ENCODE data around the gene TNFRSF13B. TPM values are rescaled to one million over a fixed set of nuclear protein-coding genes. Genes with fewer than 3 reads are reported as not detected.
"Not testable (repeated sequence)": the region's sequence is repeated elsewhere in the genome, so short reads cannot be mapped to it uniquely, and the experiment has no call there.

Gene TNFRSF13B
- total RNA-seq, 1 donor from 2014 or later, result 0.83 TPM

GRCh38 chr17:16987066-16987829 lies 15.3 kb upstream of the TNFRSF13B start:
- no peak for DNase-seq (ENCODE audit: low spot score)

GRCh38 chr17:16986391-16986790 lies 14.5 kb upstream of the TNFRSF13B start:
- DNase-seq (ENCODE audit: low spot score), result no peak

- DNase-seq (ENCODE audit: low spot score), result no peak
Observed at GRCh38 chr17:16981928-16982327, 10.0 kb upstream of the TNFRSF13B start.

- DNase-seq (ENCODE audit: low spot score), result no peak
Observed at GRCh38 chr17:16980813-16981731, 9.2 kb upstream of the TNFRSF13B start.

GRCh38 chr17:16980061-16980460 lies 8.1 kb upstream of the TNFRSF13B start:
- no peak for DNase-seq (ENCODE audit: low spot score)

GRCh38 chr17:16979237-16979823 lies 7.4 kb upstream of the TNFRSF13B start:
- not testable (repeated sequence) for DNase-seq (ENCODE audit: low spot score)

- DNase-seq (ENCODE audit: low spot score), result no peak
Observed at GRCh38 chr17:16977932-16978331, 6.0 kb upstream of the TNFRSF13B start.

- no peak for DNase-seq (ENCODE audit: low spot score)
Observed at GRCh38 chr17:16976725-16977550, 5.0 kb upstream of the TNFRSF13B start.

GRCh38 chr17:16975744-16976625 lies 4.1 kb upstream of the TNFRSF13B start:
- no peak for DNase-seq (ENCODE audit: low spot score)

- DNase-seq (ENCODE audit: low spot score), result no peak
Observed at GRCh38 chr17:16975277-16975651, 3.3 kb upstream of the TNFRSF13B start.

GRCh38 chr17:16974569-16975276 lies 2.8 kb upstream of the TNFRSF13B start:
- no peak for DNase-seq (ENCODE audit: low spot score)

GRCh38 chr17:16973760-16974540 lies 2.0 kb upstream of the TNFRSF13B start:
- DNase-seq (ENCODE audit: low spot score), result no peak

GRCh38 chr17:16973043-16973442 lies 1.1 kb upstream of the TNFRSF13B start:
- not testable (repeated sequence) for DNase-seq (ENCODE audit: low spot score)

- no peak for DNase-seq (ENCODE audit: low spot score)
Observed at GRCh38 chr17:16972346-16972745, 428 bp upstream of the TNFRSF13B start.

- DNase-seq (ENCODE audit: low spot score), result no peak
Observed at GRCh38 chr17:16969931-16970906, 1.7 kb downstream of the TNFRSF13B start.

- DNase-seq (ENCODE audit: low spot score), result no peak
Observed at GRCh38 chr17:16968786-16969185, 3.1 kb downstream of the TNFRSF13B start.

- peak; percentile 32 for DNase-seq (ENCODE audit: low spot score)
Observed at GRCh38 chr17:16962804-16963203, 9.1 kb downstream of the TNFRSF13B start.

- no peak for DNase-seq (ENCODE audit: low spot score)
Observed at GRCh38 chr17:16961792-16962191, 10.1 kb downstream of the TNFRSF13B start.

Measured in ureter (tissue), 1 donor.